T-helper 1 cell treated with Interleukin-12 subunit alpha and Interleukin-12 subunit beta and Interleukin-4 antibody, amounts not matched to agents 30 ng/mL and 1 ng/mL, for 36 hours (primary cell): ENCODE data around the gene CLDN6. TPM values are rescaled to one million over a fixed set of nuclear protein-coding genes. Genes with fewer than 3 reads are reported as not detected.

Experiments used
- intact Hi-C: fragments of 100-400 bp; cut with micrococcal nuclease; formaldehyde crosslinking; loops from one replicate; pipeline ENCODE4 v1.15.1; 2024
- total RNA-seq: library from RNA; stranded (reverse); gene quantifications from 2 replicates; pipeline ENCODE4 v1.2.3, GENCODE V29; 2022

Gene CLDN6
- total RNA-seq, 1 donor from 2014 or later, result not detected

- intact Hi-C loops, result no loop called here
Measured at GRCh38 chr16:3017344-3017743, 639 bp downstream of the CLDN6 start.

GRCh38 chr16:3015865-3016521 lies 2.0 kb downstream of the CLDN6 start:
- intact Hi-C loops, result no loop called here

GRCh38 chr16:3014971-3015370 lies 3.0 kb downstream of the CLDN6 start:
- intact Hi-C loops, result no loop called here

GRCh38 chr16:3013998-3014690 lies 3.8 kb downstream of the CLDN6 start:
- intact Hi-C loops, result no loop called here

- intact Hi-C loops, result no loop called here
Measured at GRCh38 chr16:3013491-3013951, 4.5 kb downstream of the CLDN6 start.

GRCh38 chr16:3012828-3013420 lies 5.1 kb downstream of the CLDN6 start, which contains the start of gene CLDN9:
TSS of gene CLDN9 (plus strand) at chr16:3012923. CDS start at chr16:3013363, 440 bp downstream.
- intact Hi-C loops, result no loop called here

GRCh38 chr16:3012246-3012645 lies 5.7 kb downstream of the CLDN6 start:
- intact Hi-C loops, result no loop called here

GRCh38 chr16:3010510-3010909 lies 7.5 kb downstream of the CLDN6 start:
- intact Hi-C loops, result no loop called here

- intact Hi-C loops, result no loop called here
Measured at GRCh38 chr16:3009568-3010390, 8.2 kb downstream of the CLDN6 start.

- intact Hi-C loops, result no loop called here
Measured at GRCh38 chr16:3008690-3009037, 9.3 kb downstream of the CLDN6 start.

- intact Hi-C loops, result no loop called here
Measured at GRCh38 chr16:3007957-3008689, 9.9 kb downstream of the CLDN6 start.

- intact Hi-C loops, result no loop called here
Measured at GRCh38 chr16:3007059-3007956, 10.7 kb downstream of the CLDN6 start.

- intact Hi-C loops, result loop anchor here (1.0 kb wide), 4 partner anchors 35 to 498 kb away; no protein-coding TSS in a partner anchor
Measured at GRCh38 chr16:3004781-3005284, 13.2 kb downstream of the CLDN6 start.

GRCh38 chr16:3004319-3004718 lies 13.7 kb downstream of the CLDN6 start:
- intact Hi-C loops, result loop anchor here (1.0 kb wide), 4 partner anchors 34 to 499 kb away; no protein-coding TSS in a partner anchor

- intact Hi-C loops, result loop anchor here (1.0 to 2.0 kb wide), 10 partner anchors 17 to 500 kb away; partner anchors contain the start of genes THOC6 and TNFRSF12A
Measured at GRCh38 chr16:3003582-3004270, 14.3 kb downstream of the CLDN6 start.

- intact Hi-C loops, result no loop called here
Measured at GRCh38 chr16:3001316-3001715, 16.7 kb downstream of the CLDN6 start.

- intact Hi-C loops, result no loop called here
Measured at GRCh38 chr16:3000540-3000939, 17.4 kb downstream of the CLDN6 start.

GRCh38 chr16:2999929-3000328 lies 18.1 kb downstream of the CLDN6 start:
- intact Hi-C loops, result no loop called here

GRCh38 chr16:2996298-2996697 lies 21.7 kb downstream of the CLDN6 start:
- intact Hi-C loops, result no loop called here
